Cardiac fibroblast (primary cell): Measurements from ENCODE around the gene KRTCAP2.

Source experiments
- DNase-seq, 2 donors: peaks; one replicate each; pipeline versions ENCODE4 v3.0.0 to v3.0.0-alpha.2; 2010; ENCODE audit warnings: low read depth in 2 of 2
- H3K4me3 ChIP-seq, 2 donors: replicated peaks in 1 of 2; 1 replicate in 1 of 2; 2 replicates in 1 of 2; pipeline ENCODE4 v1.5.1; 2011; ENCODE audit warnings: low read depth in 2 of 2, low read length in 2 of 2, mild to moderate bottlenecking in 2 of 2, moderate library complexity in 1 of 2
- CTCF ChIP-seq: IDR thresholded peaks from one replicate; pipeline ENCODE4 v1.5.1; 2011; ENCODE audit warnings: low read depth, mild to moderate bottlenecking, low read length, inconsistent platforms

KRTCAP2 gene

GRCh38 chr1:155202731-155203515 is 29.8 kb upstream of the KRTCAP2 start:
- DNase-seq: no peak
- no peak overlapping the region for H3K4me3 ChIP-seq
- no peak for TF ChIP-seq CTCF

- no peak for DNase-seq
- no peak overlapping the region for H3K4me3 ChIP-seq
- no peak for TF ChIP-seq CTCF
Observed at GRCh38 chr1:155202198-155202597, 29.1 kb upstream of the KRTCAP2 start.

GRCh38 chr1:155200920-155201319 is 27.8 kb upstream of the KRTCAP2 start:
- DNase-seq: no peak
- no peak overlapping the region for H3K4me3 ChIP-seq
- TF ChIP-seq CTCF: no peak

- DNase-seq: no peak
- TF ChIP-seq CTCF: no peak
- no peak overlapping the region for H3K4me3 ChIP-seq
Observed at GRCh38 chr1:155199792-155200191, 26.7 kb upstream of the KRTCAP2 start.

GRCh38 chr1:155198547-155198906 is 25.4 kb upstream of the KRTCAP2 start:
- no peak for TF ChIP-seq CTCF
- no peak for DNase-seq
- no peak overlapping the region for H3K4me3 ChIP-seq

GRCh38 chr1:155197901-155198546 is 24.9 kb upstream of the KRTCAP2 start:
- no peak for TF ChIP-seq CTCF
- no peak overlapping the region for H3K4me3 ChIP-seq

More at GRCh38 chr1:155197901-155198546, 24.9 kb upstream of the KRTCAP2 start:
- DNase-seq: no peak
